ENCODE measurements around the gene C16orf78.

GRCh38 chr16:49327466-49327865, 46.1 kb upstream of the C16orf78 start:
- no peak for TF ChIP-seq CTCF (optimal IDR thresholded peaks at IDR 0.05 in 1 of 3, IDR thresholded peaks at IDR 0.05 in 1 of 3, conservative IDR thresholded peaks at IDR 0.05 in 1 of 3; ENCODE audit: extremely low read depth in 1 of 3, insufficient read depth in 2 of 3, low read length in 3 of 3)
- TF ChIP-seq EZH2 (IDR thresholded peaks at IDR 0.05; ENCODE audit: low read length) = no peak

Data from keratinocyte (primary cell).